ENCODE data around the gene CDK6.
A peak's percentile ranks its signal among the peaks of the same experiment; 100 is the strongest.

The CDK6 gene

GRCh38 chr7:92639213-92639896 is 197.0 kb downstream of the CDK6 start:
- no peak overlapping the region for H3K4me3 Mint-ChIP-seq
- H3K27ac Mint-ChIP-seq = no peak overlapping the region
- H3K36me3 Mint-ChIP-seq (ENCODE audit: low read depth) = no peaks in the 10 kb centered on the region
- no peaks in the 10 kb centered on the region for H3K9me3 Mint-ChIP-seq
- peaks cover 16% of the 10 kb centered on the region for H3K4me1 Mint-ChIP-seq
- H3K27me3 Mint-ChIP-seq (ENCODE audit: low read depth) = no peaks in the 10 kb centered on the region
- TF ChIP-seq CTCF (IDR thresholded peaks at IDR 0.05; ENCODE audit: unreplicated experiment in 3 of 3) = no peak

- H3K27me3 Mint-ChIP-seq (ENCODE audit: low read depth) = no peaks in the 10 kb centered on the region
- peak overlapping the region in 1 of 3 experiments; percentile 62 for H3K27ac Mint-ChIP-seq
- H3K4me1 Mint-ChIP-seq = peaks cover 30% of the 10 kb centered on the region
- H3K9me3 Mint-ChIP-seq = no peaks in the 10 kb centered on the region
- H3K36me3 Mint-ChIP-seq (ENCODE audit: low read depth) = no peaks in the 10 kb centered on the region
- H3K4me3 Mint-ChIP-seq = no peak overlapping the region
- TF ChIP-seq CTCF (IDR thresholded peaks at IDR 0.05; ENCODE audit: unreplicated experiment in 3 of 3) = no peak
Measured at GRCh38 chr7:92636018-92636560, 200.3 kb downstream of the CDK6 start.

GRCh38 chr7:92635538-92635937 is 200.8 kb downstream of the CDK6 start:
- no peaks in the 10 kb centered on the region for H3K9me3 Mint-ChIP-seq
- TF ChIP-seq CTCF (IDR thresholded peaks at IDR 0.05; ENCODE audit: unreplicated experiment in 3 of 3) = no peak
- H3K4me3 Mint-ChIP-seq = no peak overlapping the region
- H3K36me3 Mint-ChIP-seq (ENCODE audit: low read depth) = no peaks in the 10 kb centered on the region
- H3K27me3 Mint-ChIP-seq (ENCODE audit: low read depth) = no peaks in the 10 kb centered on the region
- peaks cover 30% of the 10 kb centered on the region for H3K4me1 Mint-ChIP-seq
- peak overlapping the region; percentile 49 to 86 (median 62) for H3K27ac Mint-ChIP-seq

GRCh38 chr7:92634924-92635519 is 201.4 kb downstream of the CDK6 start:
- no peak for TF ChIP-seq CTCF (IDR thresholded peaks at IDR 0.05; ENCODE audit: unreplicated experiment in 3 of 3)
- no peaks in the 10 kb centered on the region for H3K9me3 Mint-ChIP-seq
- peaks cover 4% of the 10 kb centered on the region for H3K36me3 Mint-ChIP-seq (ENCODE audit: low read depth)
- H3K27ac Mint-ChIP-seq = peak overlapping the region; percentile 49 to 86 (median 62)
- no peaks in the 10 kb centered on the region for H3K27me3 Mint-ChIP-seq (ENCODE audit: low read depth)
- H3K4me1 Mint-ChIP-seq = peaks cover 30% of the 10 kb centered on the region
- no peak overlapping the region for H3K4me3 Mint-ChIP-seq

- H3K27ac Mint-ChIP-seq = peak overlapping the region; percentile 2 to 62 (median 18)
- no peaks in the 10 kb centered on the region for H3K9me3 Mint-ChIP-seq
- no peak for TF ChIP-seq CTCF (IDR thresholded peaks at IDR 0.05; ENCODE audit: unreplicated experiment in 3 of 3)
- no peaks in the 10 kb centered on the region for H3K27me3 Mint-ChIP-seq (ENCODE audit: low read depth)
- H3K36me3 Mint-ChIP-seq (ENCODE audit: low read depth) = peaks cover 4% of the 10 kb centered on the region
- H3K4me1 Mint-ChIP-seq = peaks cover 30% of the 10 kb centered on the region
- H3K4me3 Mint-ChIP-seq = no peak overlapping the region
Measured at GRCh38 chr7:92634205-92634604, 202.2 kb downstream of the CDK6 start.
